OCI-LY1 (cell line): ENCODE measurements around the gene SHMT1.
"Not testable (repeated sequence)": the region's sequence is repeated elsewhere in the genome, so short reads cannot be mapped to it uniquely, and the experiment has no call there.

Experiments used
- H2AFZ ChIP-seq: fragments of 200-600 bp; sonication (generic), shearing (Covaris generic); 2 replicates; pipeline ENCODE4 v1.6.0; 2014; ENCODE audit warnings: antibody characterized with exemption, mild to moderate bottlenecking, low read length
- H3F3A ChIP-seq: fragments of 200-600 bp; sonication (generic), shearing (Covaris generic); 2 replicates; pipeline ENCODE4 v1.6.0; 2014; ENCODE audit warnings: mild to moderate bottlenecking, antibody characterized with exemption, low read length, moderate library complexity; ENCODE audit not compliant: insufficient read depth
- H3K27ac ChIP-seq: fragments of 200-600 bp; sonication (generic); 2 replicates; pipeline ENCODE4 v1.5.1; 2014; ENCODE audit warnings: low read length, mixed run types, mild to moderate bottlenecking, low read depth; ENCODE audit not compliant: poor library complexity, severe bottlenecking
- H3K27me3 ChIP-seq: fragments of 200-600 bp; sonication (generic); 2 replicates; pipeline ENCODE4 v1.6.0; 2014; ENCODE audit warnings: antibody characterized with exemption, mild to moderate bottlenecking, low read length, moderate library complexity; ENCODE audit not compliant: insufficient read depth
- H3K36me3 ChIP-seq: fragments of 200-600 bp; sonication (generic); 2 replicates; pipeline ENCODE4 v1.6.1; 2014; ENCODE audit warnings: mild to moderate bottlenecking, antibody characterized with exemption, low read length, moderate library complexity, mixed read lengths; ENCODE audit not compliant: insufficient read depth
- H3K4me1 ChIP-seq: fragments of 200-600 bp; sonication (generic); 2 replicates; pipeline ENCODE4 v1.5.1; 2014; ENCODE audit warnings: mild to moderate bottlenecking, low read length, moderate library complexity; ENCODE audit not compliant: insufficient read depth, severe bottlenecking
- H3K4me2 ChIP-seq: fragments of 200-600 bp; sonication (generic), shearing (Covaris generic); 2 replicates; pipeline ENCODE4 v1.6.1; 2014; ENCODE audit warnings: low read length
- H3K4me3 ChIP-seq: fragments of 200-600 bp; sonication (generic); 2 replicates; pipeline ENCODE4 v1.5.1; 2014; ENCODE audit warnings: low read length, low read depth, mild to moderate bottlenecking, mixed read lengths; ENCODE audit not compliant: poor library complexity, severe bottlenecking
- H3K79me2 ChIP-seq: fragments of 200-600 bp; shearing (Covaris generic); 2 replicates; pipeline ENCODE4 v1.6.1; 2016; ENCODE audit warnings: mixed run types, low read length, mixed read lengths; ENCODE audit not compliant: insufficient read depth
- H3K9ac ChIP-seq: fragments of 200-600 bp; sonication (generic), shearing (Covaris generic); 2 replicates; pipeline ENCODE4 v1.6.1; 2014; ENCODE audit warnings: mild to moderate bottlenecking, low read length, mixed read lengths
- H3K9me2 ChIP-seq: fragments of 200-600 bp; sonication (generic), shearing (Covaris generic); 2 replicates; pipeline ENCODE4 v1.6.1; 2014; ENCODE audit warnings: low read depth, mild to moderate bottlenecking, low read length, mixed read lengths
- H3K9me3 ChIP-seq: fragments of 200-600 bp; shearing (Covaris generic); 2 replicates; pipeline ENCODE4 v1.6.1; 2014; ENCODE audit warnings: low read length, mixed read lengths
- H4K20me1 ChIP-seq: fragments of 200-600 bp; sonication (generic), shearing (Covaris generic); 2 replicates; pipeline ENCODE4 v1.6.0; 2016; ENCODE audit warnings: mild to moderate bottlenecking, low read length; ENCODE audit not compliant: insufficient read depth

The SHMT1 gene

GRCh38 chr17:18403604-18404003 is 40.3 kb upstream of the SHMT1 start:
- not testable (repeated sequence) for H3K36me3 ChIP-seq, H3K9me2 ChIP-seq, H3K4me1 ChIP-seq, H3K4me2 ChIP-seq, H3K79me2 ChIP-seq, H3K9me3 ChIP-seq, H3K27me3 ChIP-seq, H2AFZ ChIP-seq, H3F3A ChIP-seq, H4K20me1 ChIP-seq, H3K4me3 ChIP-seq, H3K9ac ChIP-seq, H3K27ac ChIP-seq

GRCh38 chr17:18403166-18403565 is 39.8 kb upstream of the SHMT1 start:
- H3K27ac ChIP-seq, H3K4me2 ChIP-seq, H3K4me1 ChIP-seq, H2AFZ ChIP-seq, H3K36me3 ChIP-seq, H3K4me3 ChIP-seq, H3K9me2 ChIP-seq, H3K9me3 ChIP-seq, H3K9ac ChIP-seq, H3K27me3 ChIP-seq, H3F3A ChIP-seq, H4K20me1 ChIP-seq, H3K79me2 ChIP-seq: not testable (repeated sequence)

GRCh38 chr17:18401872-18402590 is 38.7 kb upstream of the SHMT1 start:
- not testable (repeated sequence) for H3K27me3 ChIP-seq, H3K9me2 ChIP-seq, H4K20me1 ChIP-seq, H3K9me3 ChIP-seq, H3K27ac ChIP-seq, H2AFZ ChIP-seq, H3K36me3 ChIP-seq, H3K79me2 ChIP-seq, H3F3A ChIP-seq, H3K4me2 ChIP-seq, H3K4me3 ChIP-seq, H3K4me1 ChIP-seq, H3K9ac ChIP-seq

- not testable (repeated sequence) for H3K9ac ChIP-seq, H3K27ac ChIP-seq, H3K36me3 ChIP-seq, H3K4me1 ChIP-seq, H3F3A ChIP-seq, H3K9me2 ChIP-seq, H4K20me1 ChIP-seq, H3K9me3 ChIP-seq, H3K27me3 ChIP-seq, H3K4me3 ChIP-seq, H2AFZ ChIP-seq, H3K79me2 ChIP-seq, H3K4me2 ChIP-seq
Observed at GRCh38 chr17:18388728-18389127, 25.4 kb upstream of the SHMT1 start.

- not testable (repeated sequence) for H3K9ac ChIP-seq, H3F3A ChIP-seq, H3K36me3 ChIP-seq, H3K79me2 ChIP-seq, H3K27me3 ChIP-seq, H4K20me1 ChIP-seq, H3K9me2 ChIP-seq, H2AFZ ChIP-seq, H3K4me3 ChIP-seq, H3K4me2 ChIP-seq, H3K9me3 ChIP-seq, H3K27ac ChIP-seq, H3K4me1 ChIP-seq
Observed at GRCh38 chr17:18388266-18388665, 24.9 kb upstream of the SHMT1 start.

- H3K9me2 ChIP-seq, H3K27ac ChIP-seq, H3K4me2 ChIP-seq, H3K27me3 ChIP-seq, H3K4me3 ChIP-seq, H3K79me2 ChIP-seq, H2AFZ ChIP-seq, H3F3A ChIP-seq, H3K36me3 ChIP-seq, H4K20me1 ChIP-seq, H3K9me3 ChIP-seq, H3K4me1 ChIP-seq, H3K9ac ChIP-seq: not testable (repeated sequence)
Observed at GRCh38 chr17:18387583-18387982, 24.2 kb upstream of the SHMT1 start.

- H3F3A ChIP-seq, H3K9me3 ChIP-seq, H3K4me3 ChIP-seq, H3K4me2 ChIP-seq, H3K9me2 ChIP-seq, H3K79me2 ChIP-seq, H4K20me1 ChIP-seq, H3K36me3 ChIP-seq, H2AFZ ChIP-seq, H3K27me3 ChIP-seq, H3K4me1 ChIP-seq, H3K9ac ChIP-seq, H3K27ac ChIP-seq: not testable (repeated sequence)
Observed at GRCh38 chr17:18384271-18384670, 20.9 kb upstream of the SHMT1 start.

- H3K9me2 ChIP-seq, H3K36me3 ChIP-seq, H3K9ac ChIP-seq, H3K4me1 ChIP-seq, H3K9me3 ChIP-seq, H3K79me2 ChIP-seq, H3K27ac ChIP-seq, H3F3A ChIP-seq, H4K20me1 ChIP-seq, H3K4me3 ChIP-seq, H3K27me3 ChIP-seq, H2AFZ ChIP-seq: not testable (repeated sequence)
- peak overlapping the region; percentile 47 for H3K4me2 ChIP-seq
Observed at GRCh38 chr17:18383079-18383481, 19.7 kb upstream of the SHMT1 start.
